ENCODE measurements around the gene SPEG.
A peak's percentile ranks its signal among the peaks of the same experiment; 100 is the strongest.

SPEG gene

GRCh38 chr2:219476652-219477151 lies 42.1 kb downstream of the SPEG start:
- DNase-seq (ENCODE audit: low spot score) = peak; percentile 86

GRCh38 chr2:219477179-219477578 lies 42.5 kb downstream of the SPEG start:
- DNase-seq (ENCODE audit: low spot score) = no peak

- no peak for DNase-seq (ENCODE audit: low spot score)
These were observed 43.2 kb downstream of the SPEG start for GRCh38 chr2:219477815-219478214.

DNA sequence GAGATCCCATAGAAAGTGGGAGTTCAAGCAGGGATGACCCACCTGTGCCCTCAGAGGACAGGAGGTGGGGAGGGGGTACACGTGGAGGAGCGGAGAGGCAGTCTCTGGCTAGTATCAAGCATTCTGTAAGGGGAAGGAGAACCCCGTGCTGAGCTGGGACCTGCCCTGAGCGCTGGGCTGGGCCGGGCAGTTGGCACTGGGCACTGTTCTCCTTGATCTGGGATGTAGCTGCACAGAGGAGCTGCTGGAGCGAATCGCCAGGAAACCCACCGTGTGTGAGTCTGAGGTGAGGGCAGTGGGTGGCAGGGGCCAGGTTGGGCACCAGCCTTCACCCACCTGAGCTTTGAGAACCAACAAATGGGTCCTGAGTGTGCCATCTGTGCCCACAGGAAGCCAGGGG lies 44.3 kb downstream of the SPEG start:
- DNase-seq (ENCODE audit: low spot score) = no peak

DNA sequence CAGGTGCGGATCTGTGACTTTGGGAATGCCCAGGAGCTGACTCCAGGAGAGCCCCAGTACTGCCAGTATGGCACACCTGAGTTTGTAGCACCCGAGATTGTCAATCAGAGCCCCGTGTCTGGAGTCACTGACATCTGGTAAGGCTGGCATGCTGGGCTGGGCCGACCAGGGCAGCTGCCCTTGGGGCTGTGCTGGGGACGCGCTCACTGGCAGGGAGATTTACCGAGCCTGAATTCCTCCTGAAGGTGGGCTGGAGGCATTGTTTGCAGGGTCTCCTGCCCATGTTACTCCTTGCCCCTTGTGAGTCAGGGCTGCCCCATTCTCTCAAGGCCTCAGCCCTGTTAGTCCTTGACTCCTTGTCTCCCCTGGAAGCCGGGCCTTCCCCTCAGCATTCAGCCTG lies 45.4 kb downstream of the SPEG start:
- no peak for DNase-seq (ENCODE audit: low spot score)

DNA sequence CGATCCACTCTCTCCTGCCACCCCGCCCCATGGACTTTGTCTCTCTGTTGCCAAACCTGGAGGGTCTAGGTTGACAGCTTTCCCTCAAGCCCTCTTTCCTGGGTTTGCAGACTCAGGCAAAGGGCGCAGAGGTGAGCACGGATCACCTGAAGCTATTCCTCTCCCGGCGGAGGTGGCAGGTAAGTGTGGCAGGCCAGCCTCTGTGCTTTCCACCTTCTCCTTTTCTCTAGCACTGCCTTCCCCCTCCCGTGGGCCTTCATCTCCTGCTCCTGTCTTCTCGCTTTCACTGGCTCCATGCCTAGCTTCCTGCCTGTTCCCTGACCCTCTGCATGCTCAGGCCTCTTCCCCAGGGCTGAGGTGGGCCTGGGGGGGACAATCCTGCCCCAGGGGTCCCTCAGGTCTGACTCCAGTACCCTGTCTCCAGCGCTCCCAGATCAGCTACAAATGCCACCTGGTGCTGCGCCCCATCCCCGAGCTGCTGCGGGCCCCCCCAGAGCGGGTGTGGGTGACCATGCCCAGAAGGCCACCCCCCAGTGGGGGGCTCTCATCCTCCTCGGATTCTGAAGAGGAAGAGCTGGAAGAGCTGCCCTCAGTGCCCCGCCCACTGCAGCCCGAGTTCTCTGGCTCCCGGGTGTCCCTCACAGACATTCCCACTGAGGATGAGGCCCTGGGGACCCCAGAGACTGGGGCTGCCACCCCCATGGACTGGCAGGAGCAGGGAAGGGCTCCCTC lies 48.2 kb downstream of the SPEG start:
- no peak for DNase-seq (ENCODE audit: low spot score)

GRCh38 chr2:219483451-219484342 lies 49.1 kb downstream of the SPEG start:
- DNase-seq (ENCODE audit: low spot score) = no peak

DNA sequence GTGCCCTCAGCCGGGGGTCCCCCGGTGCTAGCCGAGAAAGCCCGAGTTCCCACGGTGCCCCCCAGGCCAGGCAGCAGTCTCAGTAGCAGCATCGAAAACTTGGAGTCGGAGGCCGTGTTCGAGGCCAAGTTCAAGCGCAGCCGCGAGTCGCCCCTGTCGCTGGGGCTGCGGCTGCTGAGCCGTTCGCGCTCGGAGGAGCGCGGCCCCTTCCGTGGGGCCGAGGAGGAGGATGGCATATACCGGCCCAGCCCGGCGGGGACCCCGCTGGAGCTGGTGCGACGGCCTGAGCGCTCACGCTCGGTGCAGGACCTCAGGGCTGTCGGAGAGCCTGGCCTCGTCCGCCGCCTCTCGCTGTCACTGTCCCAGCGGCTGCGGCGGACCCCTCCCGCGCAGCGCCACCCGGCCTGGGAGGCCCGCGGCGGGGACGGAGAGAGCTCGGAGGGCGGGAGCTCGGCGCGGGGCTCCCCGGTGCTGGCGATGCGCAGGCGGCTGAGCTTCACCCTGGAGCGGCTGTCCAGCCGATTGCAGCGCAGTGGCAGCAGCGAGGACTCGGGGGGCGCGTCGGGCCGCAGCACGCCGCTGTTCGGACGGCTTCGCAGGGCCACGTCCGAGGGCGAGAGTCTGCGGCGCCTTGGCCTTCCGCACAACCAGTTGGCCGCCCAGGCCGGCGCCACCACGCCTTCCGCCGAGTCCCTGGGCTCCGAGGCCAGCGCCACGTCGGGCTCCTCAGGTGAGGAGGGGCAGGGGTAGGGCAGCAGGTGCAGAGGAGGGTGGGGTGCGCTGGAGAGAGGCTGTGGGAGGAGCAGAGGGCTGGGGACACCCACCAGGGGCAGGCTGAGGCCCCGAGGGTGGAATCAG lies 49.9 kb downstream of the SPEG start:
- no peak for DNase-seq (ENCODE audit: low spot score)

DNA sequence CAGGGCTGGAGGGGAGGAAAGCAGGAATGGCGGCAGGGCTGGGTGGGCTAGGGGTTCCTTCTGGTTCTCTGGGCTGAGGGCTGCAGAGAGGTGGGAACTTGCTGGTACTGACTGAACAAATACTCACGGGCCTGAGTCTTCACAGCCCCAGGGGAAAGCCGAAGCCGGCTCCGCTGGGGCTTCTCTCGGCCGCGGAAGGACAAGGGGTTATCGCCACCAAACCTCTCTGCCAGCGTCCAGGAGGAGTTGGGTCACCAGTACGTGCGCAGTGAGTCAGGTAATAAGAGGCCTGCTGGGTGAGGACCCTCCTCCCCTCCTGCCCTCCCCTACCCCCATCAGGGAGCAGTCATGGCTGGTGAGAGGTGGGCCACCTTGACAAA lies 50.5 kb downstream of the SPEG start:
- no peak for DNase-seq (ENCODE audit: low spot score)

GRCh38 chr2:219486380-219486959 lies 51.8 kb downstream of the SPEG start:
- DNase-seq (ENCODE audit: low spot score) = no peak

DNA sequence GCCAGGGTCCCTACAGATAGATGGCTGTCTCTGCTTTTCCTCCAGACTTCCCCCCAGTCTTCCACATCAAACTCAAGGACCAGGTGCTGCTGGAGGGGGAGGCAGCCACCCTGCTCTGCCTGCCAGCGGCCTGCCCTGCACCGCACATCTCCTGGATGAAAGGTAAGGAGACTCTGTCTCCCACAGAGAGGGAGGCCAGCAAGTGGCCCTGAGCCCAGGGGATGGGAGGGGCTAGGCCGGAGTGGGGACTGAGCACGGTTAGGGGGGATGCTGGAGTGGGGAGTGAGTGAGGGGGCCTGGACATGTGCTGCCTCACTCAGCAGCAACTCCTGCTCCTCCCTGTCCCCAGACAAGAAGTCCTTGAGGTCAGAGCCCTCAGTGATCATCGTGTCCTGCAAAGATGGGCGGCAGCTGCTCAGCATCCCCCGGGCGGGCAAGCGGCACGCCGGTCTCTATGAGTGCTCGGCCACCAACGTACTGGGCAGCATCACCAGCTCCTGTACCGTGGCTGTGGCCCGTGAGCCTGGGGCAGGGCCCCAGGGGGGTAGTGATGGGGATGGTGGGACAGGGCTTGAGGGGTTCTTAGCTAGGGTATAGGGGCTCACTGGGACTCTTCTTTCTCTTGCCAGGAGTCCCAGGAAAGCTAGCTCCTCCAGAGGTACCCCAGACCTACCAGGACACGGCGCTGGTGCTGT lies 53.7 kb downstream of the SPEG start:
- no peak for DNase-seq (ENCODE audit: low spot score)

GRCh38 chr2:219488844-219489194 lies 54.2 kb downstream of the SPEG start:
- DNase-seq (ENCODE audit: low spot score) = no peak

DNA sequence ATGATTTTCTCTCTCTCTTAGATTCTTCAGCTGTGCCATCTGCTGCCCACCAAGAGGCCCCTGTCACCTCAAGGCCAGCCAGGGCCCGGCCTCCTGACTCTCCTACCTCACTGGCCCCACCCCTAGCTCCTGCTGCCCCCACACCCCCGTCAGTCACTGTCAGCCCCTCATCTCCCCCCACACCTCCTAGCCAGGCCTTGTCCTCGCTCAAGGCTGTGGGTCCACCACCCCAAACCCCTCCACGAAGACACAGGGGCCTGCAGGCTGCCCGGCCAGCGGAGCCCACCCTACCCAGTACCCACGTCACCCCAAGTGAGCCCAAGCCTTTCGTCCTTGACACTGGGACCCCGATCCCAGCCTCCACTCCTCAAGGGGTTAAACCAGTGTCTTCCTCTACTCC lies 54.7 kb downstream of the SPEG start:
- no peak for DNase-seq (ENCODE audit: low spot score)

- no peak for DNase-seq (ENCODE audit: low spot score)
These were observed 55.5 kb downstream of the SPEG start for GRCh38 chr2:219490186-219490585.

- no peak for DNase-seq (ENCODE audit: low spot score)
These were observed 56.0 kb downstream of the SPEG start for GRCh38 chr2:219490600-219491130.

GRCh38 chr2:219491278-219491963 lies 56.8 kb downstream of the SPEG start:
- no peak for DNase-seq (ENCODE audit: low spot score)

GRCh38 chr2:219492575-219492974 lies 57.9 kb downstream of the SPEG start:
- DNase-seq (ENCODE audit: low spot score) = no peak

DNA sequence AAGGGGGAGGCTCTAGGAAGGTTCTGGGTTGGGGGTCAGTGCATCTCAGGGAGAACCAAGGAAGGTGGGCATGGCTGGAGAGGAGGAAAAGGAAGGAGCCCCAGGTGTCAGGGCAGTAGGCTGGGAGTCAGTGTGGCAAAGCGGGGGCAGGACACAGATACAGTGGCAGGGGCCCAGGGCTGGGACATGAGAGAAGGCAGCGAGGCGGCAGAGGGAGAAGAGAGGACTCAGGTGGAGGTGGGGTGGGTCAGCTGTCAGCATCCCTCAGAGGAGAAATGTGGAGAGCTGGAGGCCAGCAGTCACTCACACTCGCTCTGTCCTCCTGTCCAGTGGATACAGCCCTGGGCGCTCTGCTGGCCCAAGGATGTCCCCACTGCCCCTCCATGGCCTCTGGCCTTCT lies 58.4 kb downstream of the SPEG start:
- DNase-seq (ENCODE audit: low spot score) = no peak

GRCh38 chr2:219494952-219495530 lies 60.4 kb downstream of the SPEG start:
- DNase-seq (ENCODE audit: low spot score) = no peak

Measured in SK-N-DZ (cell line).